Activated T-cell treated with anti-CD3 and anti-CD28 coated beads, Interleukin-2, amount 50 U/mL, for 72 hours (primary cell): ENCODE data around the gene CEACAM1. TPM values are rescaled to one million over a fixed set of nuclear protein-coding genes. Genes with fewer than 3 reads are reported as not detected.
"Not testable (repeated sequence)": the region's sequence is repeated elsewhere in the genome, so short reads cannot be mapped to it uniquely, and the experiment has no call there.

Experiments used
- ATAC-seq, 2 donors: fragments of 150-1000 bp; cut with Tn5 transposase; replicated peaks in 1 of 2; 2 replicates each; pipeline ENCODE4 v1.10.0; 2021; ENCODE audit warnings: moderate library complexity in 2 of 2, mild to moderate bottlenecking in 1 of 2
- DNase-seq, 2 donors: peaks; one replicate each; pipeline ENCODE4 v3.0.0; 2021 to 2022; ENCODE audit warnings: mixed read lengths in 1 of 2
- H3K27ac Mint-ChIP-seq: one replicate; pipeline ENCODE4 v1.8.0; 2022; ENCODE audit warnings: mild to moderate bottlenecking, moderate library complexity, mixed read lengths
- H3K27me3 Mint-ChIP-seq: one replicate; pipeline ENCODE4 v1.8.0; 2022; ENCODE audit warnings: low read depth, mixed read lengths
- H3K36me3 Mint-ChIP-seq, 2 donors: one replicate each; pipeline ENCODE4 v1.8.0; 2022; ENCODE audit warnings: mixed read lengths in 2 of 2, mild to moderate bottlenecking in 1 of 2; ENCODE audit not compliant: insufficient read depth in 2 of 2
- H3K4me1 Mint-ChIP-seq: one replicate; pipeline ENCODE4 v1.8.0; 2022; ENCODE audit warnings: low read depth, mixed read lengths
- H3K4me3 Mint-ChIP-seq, 2 donors: one replicate each; pipeline ENCODE4 v1.8.0; 2022; ENCODE audit warnings: mild to moderate bottlenecking in 2 of 2, mixed read lengths in 2 of 2, moderate library complexity in 2 of 2
- H3K9me3 Mint-ChIP-seq, 2 donors: one replicate each; pipeline ENCODE4 v1.8.0; 2022; ENCODE audit warnings: mixed read lengths in 2 of 2
- total RNA-seq, 2 donors: library from RNA; stranded (reverse); gene quantifications; one replicate each; pipeline ENCODE4 v1.2.3, GENCODE V29; 2022

CEACAM1 gene
- total RNA-seq, 2 donors from 2014 or later = 4.0 to 8.2 TPM

GRCh38 chr19:42494321-42494720 is 34.0 kb downstream of the CEACAM1 start:
- no peaks in the 10 kb centered on the region for H3K36me3 Mint-ChIP-seq
- H3K4me1 Mint-ChIP-seq = peaks cover 5% of the 10 kb centered on the region
- DNase-seq (no peak), ATAC-seq (no peak)
- no peak overlapping the region for H3K27ac Mint-ChIP-seq
- H3K27me3 Mint-ChIP-seq = no peaks in the 10 kb centered on the region
- no peak overlapping the region for H3K4me3 Mint-ChIP-seq
- no peaks in the 10 kb centered on the region for H3K9me3 Mint-ChIP-seq

GRCh38 chr19:42488783-42489521 is 39.3 kb downstream of the CEACAM1 start:
- H3K27me3 Mint-ChIP-seq = no peaks in the 10 kb centered on the region
- H3K4me1 Mint-ChIP-seq = peaks cover 6% of the 10 kb centered on the region
- H3K4me3 Mint-ChIP-seq = no peak overlapping the region
- no peaks in the 10 kb centered on the region for H3K36me3 Mint-ChIP-seq
- ATAC-seq (no peak), DNase-seq (no peak)
- H3K9me3 Mint-ChIP-seq = no peaks in the 10 kb centered on the region
- H3K27ac Mint-ChIP-seq = no peak overlapping the region

GRCh38 chr19:42487798-42488178 is 40.5 kb downstream of the CEACAM1 start:
- DNase-seq (no peak), ATAC-seq (no peak)
- Mint-ChIP-seq H3K9me3 (no peaks in the 10 kb centered on the region), H3K4me3 (no peak overlapping the region), H3K27ac (no peak overlapping the region), H3K4me1 (peaks cover 6% of the 10 kb centered on the region), H3K27me3 (no peaks in the 10 kb centered on the region), H3K36me3 (no peaks in the 10 kb centered on the region)

DNA sequence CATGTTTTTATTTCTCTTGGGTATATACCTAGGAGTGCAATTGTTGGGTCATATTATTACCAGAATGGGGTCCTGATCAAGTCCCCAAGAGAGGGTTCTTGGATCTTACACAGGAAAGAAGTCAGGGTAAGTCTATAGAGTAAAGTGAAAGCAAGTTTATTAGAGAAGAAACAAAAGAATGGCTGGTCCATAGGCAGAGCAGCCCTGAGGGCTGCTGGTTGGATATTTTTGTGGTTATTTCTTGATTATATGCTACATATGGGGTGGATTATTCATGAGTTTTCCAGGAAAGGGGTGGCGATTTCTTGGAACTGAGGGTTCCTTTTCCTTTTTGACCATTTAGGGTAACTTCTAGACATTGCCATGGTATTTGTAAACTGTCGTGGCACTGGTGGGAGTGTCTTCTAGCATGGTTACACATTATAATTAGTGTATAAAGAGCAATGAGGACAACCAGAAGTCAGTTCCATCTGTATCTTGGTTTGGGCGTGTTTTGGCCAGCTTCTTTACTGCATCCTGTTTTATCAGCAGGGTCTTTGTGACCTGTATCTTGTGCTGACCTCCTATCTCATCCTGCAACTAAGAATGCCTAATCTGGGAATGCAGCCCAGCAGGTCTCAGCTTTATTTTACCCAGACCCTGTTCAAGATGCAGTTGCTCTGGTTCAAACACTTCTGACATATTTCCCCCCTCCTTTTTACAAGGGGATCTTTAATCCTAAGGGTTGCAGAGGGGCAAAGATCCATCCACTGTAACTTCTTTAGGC is 41.1 kb downstream of the CEACAM1 start:
- ATAC-seq (peak in 1 of 2 donors; percentile 26), DNase-seq (peak in 1 of 2 donors; percentile 17)
- Mint-ChIP-seq H3K9me3 (no peaks in the 10 kb centered on the region), H3K27me3 (no peaks in the 10 kb centered on the region), H3K36me3 (no peaks in the 10 kb centered on the region), H3K4me1 (peaks cover 6% of the 10 kb centered on the region), H3K4me3 (no peak overlapping the region), H3K27ac (no peak overlapping the region)

DNA sequence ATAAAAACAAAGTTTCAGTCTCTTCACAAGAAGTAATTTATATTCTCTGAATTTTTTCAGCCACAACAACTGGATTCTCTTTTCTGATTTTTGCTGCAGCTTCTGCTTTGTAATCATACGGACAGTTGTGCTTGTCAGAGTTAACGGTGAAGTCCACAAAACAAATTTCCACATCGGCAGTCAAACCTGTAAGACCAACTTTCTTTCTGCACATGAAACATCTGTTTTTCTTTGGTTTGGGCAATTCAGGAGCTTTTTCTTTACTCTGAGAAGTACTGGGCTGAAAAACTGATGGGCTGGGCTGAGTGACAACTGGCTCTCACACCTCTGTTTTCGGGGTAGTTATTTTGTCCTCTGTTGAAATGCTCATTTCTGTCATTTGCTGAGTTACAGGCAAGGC is 43.2 kb downstream of the CEACAM1 start:
- not testable (repeated sequence) for H3K9me3 Mint-ChIP-seq, H3K27ac Mint-ChIP-seq, H3K27me3 Mint-ChIP-seq, H3K36me3 Mint-ChIP-seq, ATAC-seq, H3K4me3 Mint-ChIP-seq, DNase-seq
- H3K4me1 Mint-ChIP-seq = peaks cover 22% of the 10 kb centered on the region

GRCh38 chr19:42480335-42481095 is 47.8 kb downstream of the CEACAM1 start:
- Mint-ChIP-seq H3K4me1 (peaks cover 17% of the 10 kb centered on the region), H3K27me3 (no peaks in the 10 kb centered on the region), H3K9me3 (no peaks in the 10 kb centered on the region), H3K27ac (peak overlapping the region; percentile 69), H3K4me3 (peak overlapping the region in 1 of 2 donors; percentile 15), H3K36me3 (no peaks in the 10 kb centered on the region)
- DNase-seq = no peak
- ATAC-seq = peak in 1 of 2 donors; percentile 35

GRCh38 chr19:42479736-42480135 is 48.5 kb downstream of the CEACAM1 start:
- Mint-ChIP-seq H3K27me3 (no peaks in the 10 kb centered on the region), H3K4me3 (no peak overlapping the region), H3K4me1 (peaks cover 17% of the 10 kb centered on the region), H3K36me3 (no peaks in the 10 kb centered on the region), H3K27ac (no peak overlapping the region), H3K9me3 (no peaks in the 10 kb centered on the region)
- ATAC-seq = no peak
- DNase-seq = no peak

GRCh38 chr19:42478765-42479311 is 49.4 kb downstream of the CEACAM1 start:
- Mint-ChIP-seq H3K4me1 (peaks cover 17% of the 10 kb centered on the region), H3K4me3 (no peak overlapping the region), H3K27me3 (no peaks in the 10 kb centered on the region), H3K9me3 (no peaks in the 10 kb centered on the region), H3K36me3 (no peaks in the 10 kb centered on the region), H3K27ac (no peak overlapping the region)
- DNase-seq (no peak), ATAC-seq (no peak)

GRCh38 chr19:42477933-42478332 is 50.3 kb downstream of the CEACAM1 start:
- ATAC-seq (no peak), DNase-seq (no peak)
- Mint-ChIP-seq H3K36me3 (no peaks in the 10 kb centered on the region), H3K27ac (no peak overlapping the region), H3K9me3 (no peaks in the 10 kb centered on the region), H3K27me3 (peaks cover 1% of the 10 kb centered on the region), H3K4me3 (no peak overlapping the region), H3K4me1 (peaks cover 17% of the 10 kb centered on the region)

DNA sequence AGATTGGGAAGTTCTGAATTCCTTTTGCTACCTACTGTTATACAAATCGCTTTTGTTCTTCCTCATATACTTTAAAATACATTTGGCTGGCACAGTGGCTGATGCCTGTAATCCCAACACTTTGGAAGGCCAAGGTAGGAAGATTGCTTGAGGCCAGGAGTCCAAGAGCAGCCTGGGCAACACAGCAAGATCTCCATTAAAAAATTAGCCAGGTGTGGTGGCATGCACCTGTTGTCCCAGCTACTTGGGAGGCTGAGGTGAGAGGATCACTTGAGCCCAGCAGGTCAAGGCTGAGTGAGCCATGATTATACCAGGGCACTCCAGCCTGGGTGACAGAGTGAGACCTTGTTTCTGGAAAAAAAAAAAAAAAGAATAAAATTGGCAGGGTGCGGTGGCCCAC is 51.2 kb downstream of the CEACAM1 start:
- H3K4me3 Mint-ChIP-seq = no peak overlapping the region
- DNase-seq = no peak
- H3K4me1 Mint-ChIP-seq = peaks cover 17% of the 10 kb centered on the region
- peaks cover 6% of the 10 kb centered on the region for H3K27me3 Mint-ChIP-seq
- H3K27ac Mint-ChIP-seq = no peak overlapping the region
- no peak for ATAC-seq
- no peaks in the 10 kb centered on the region for H3K9me3 Mint-ChIP-seq
- no peaks in the 10 kb centered on the region for H3K36me3 Mint-ChIP-seq

- H3K4me3 Mint-ChIP-seq = no peak overlapping the region
- peaks cover 6% of the 10 kb centered on the region for H3K27me3 Mint-ChIP-seq
- H3K4me1 Mint-ChIP-seq = peaks cover 4% of the 10 kb centered on the region
- DNase-seq = no peak
- no peaks in the 10 kb centered on the region for H3K36me3 Mint-ChIP-seq
- no peak overlapping the region for H3K27ac Mint-ChIP-seq
- H3K9me3 Mint-ChIP-seq = no peaks in the 10 kb centered on the region
- no peak for ATAC-seq
Measured at GRCh38 chr19:42475366-42475765, 52.9 kb downstream of the CEACAM1 start.

DNA sequence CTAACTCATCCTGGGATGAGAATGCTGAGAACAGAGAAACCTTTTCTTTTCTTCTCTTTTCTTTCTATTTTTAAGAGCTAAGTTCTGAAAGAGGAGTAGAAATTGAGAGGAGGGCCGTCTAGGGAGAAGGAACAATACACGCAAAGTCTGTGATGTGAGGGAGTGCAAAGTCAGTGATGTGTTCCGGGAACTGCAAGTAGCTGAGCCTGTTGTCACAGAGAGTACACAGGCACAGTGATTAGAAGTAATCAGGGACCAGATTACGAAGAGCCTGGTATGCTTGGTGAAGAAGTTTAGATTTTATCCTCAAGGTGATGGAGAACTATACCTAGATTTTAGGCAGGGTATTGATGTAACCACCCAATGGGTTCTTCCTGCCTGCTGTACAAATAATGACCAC is 53.5 kb downstream of the CEACAM1 start:
- Mint-ChIP-seq H3K4me3 (no peak overlapping the region), H3K27me3 (peaks cover 6% of the 10 kb centered on the region), H3K9me3 (no peaks in the 10 kb centered on the region), H3K36me3 (no peaks in the 10 kb centered on the region), H3K4me1 (peaks cover 4% of the 10 kb centered on the region), H3K27ac (no peak overlapping the region)
- ATAC-seq (no peak), DNase-seq (no peak)

- DNase-seq (no peak), ATAC-seq (no peak)
- no peaks in the 10 kb centered on the region for H3K9me3 Mint-ChIP-seq
- H3K4me1 Mint-ChIP-seq = peaks cover 8% of the 10 kb centered on the region
- H3K27me3 Mint-ChIP-seq = peaks cover 6% of the 10 kb centered on the region
- no peak overlapping the region for H3K4me3 Mint-ChIP-seq
- no peaks in the 10 kb centered on the region for H3K36me3 Mint-ChIP-seq
- H3K27ac Mint-ChIP-seq = no peak overlapping the region
Measured at GRCh38 chr19:42473686-42474085, 54.6 kb downstream of the CEACAM1 start.
